IMR-90 (cell line): ENCODE measurements around the gene MAML3. TPM values are rescaled to one million over a fixed set of nuclear protein-coding genes. Genes with fewer than 3 reads are reported as not detected.
A peak's percentile ranks its signal among the peaks of the same experiment; 100 is the strongest.

Experiments used
- ATAC-seq: fragments of 200-7000 bp; cut with Tn5 transposase; 2 replicates; pipeline ENCODE4 v1.9.1; 2020; ENCODE audit warnings: low read depth, mild to moderate bottlenecking, moderate library complexity
- BruUV-seq: library from RNA; stranded (reverse); fragments of 400-500 nt; replicated peaks from 2 replicates; lab custom pipeline; 2021; lab: Mats Ljungman, UMichigan
- CTCF ChIA-PET: fragments of 300-600 bp; formaldehyde crosslinking; extraction: SDS; loops from one replicate; lab custom pipeline; 2021; ENCODE audit warnings: antibody characterized with exemption; lab: Yijun Ruan, JAX
- POLR2A ChIA-PET: fragments of 300-600 bp; sonication (Branson Sonifier 250); formaldehyde crosslinking; loops from one replicate; lab custom pipeline; 2022; ENCODE audit warnings: antibody characterized with exemption; ENCODE audit not compliant: unreplicated experiment; lab: Charles Lee
- DNase-seq: peaks from one replicate; pipeline ENCODE4 v3.0.0; 2013
- H2AFZ ChIP-seq: replicated peaks from 2 replicates; pipeline ENCODE3; 2013; ENCODE audit warnings: low read length, mild to moderate bottlenecking; ENCODE audit not compliant: poor library complexity
- H2AK5ac ChIP-seq: 2 replicates; pipeline ENCODE4 v1.6.1; 2013; ENCODE audit warnings: low read depth, low read length, inconsistent platforms
- H2AK9ac ChIP-seq: replicated peaks from 2 replicates; pipeline ENCODE3; 2013; ENCODE audit warnings: mild to moderate bottlenecking, low read depth, low read length, moderate library complexity; ENCODE audit not compliant: poor library complexity
- H2BK120ac ChIP-seq: 2 replicates; pipeline ENCODE4 v1.6.1; 2013; ENCODE audit warnings: low read depth, low read length, inconsistent platforms
- H2BK15ac ChIP-seq: 3 replicates; pipeline ENCODE4 v1.6.1; 2013; ENCODE audit warnings: low read depth, low read length, inconsistent platforms
- H2BK20ac ChIP-seq: 2 replicates; pipeline ENCODE4 v1.6.1; 2013; ENCODE audit warnings: low read depth, mild to moderate bottlenecking, inconsistent platforms, low read length, moderate library complexity
- H2BK5ac ChIP-seq: 2 replicates; pipeline ENCODE4 v1.6.1; 2013; ENCODE audit warnings: mild to moderate bottlenecking, low read depth, low read length, inconsistent platforms; ENCODE audit not compliant: poor library complexity, severe bottlenecking
- H3K14ac ChIP-seq: replicated peaks from 2 replicates; pipeline ENCODE4 v1.6.1; 2013; ENCODE audit warnings: low read depth, low read length, inconsistent platforms
- H3K18ac ChIP-seq: 2 replicates; pipeline ENCODE4 v1.6.1; 2013; ENCODE audit warnings: low read depth, low read length, control low read depth
- H3K23ac ChIP-seq: 2 replicates; pipeline ENCODE4 v1.6.1; 2013; ENCODE audit warnings: low read depth, low read length, inconsistent platforms
- H3K27ac ChIP-seq: 2 replicates; pipeline ENCODE4 v1.5.1; 2013; ENCODE audit warnings: mild to moderate bottlenecking, control low read depth, low read length; ENCODE audit not compliant: insufficient read depth
- H3K27me3 ChIP-seq: 2 replicates; pipeline ENCODE4 v1.6.1; 2013; ENCODE audit warnings: low read length; ENCODE audit not compliant: control insufficient read depth, insufficient read depth
- H3K36me3 ChIP-seq: 2 replicates; pipeline ENCODE4 v1.6.1; 2013; ENCODE audit warnings: low read length, mixed read lengths; ENCODE audit not compliant: control insufficient read depth, insufficient read depth
- H3K4ac ChIP-seq: 2 replicates; pipeline ENCODE4 v1.6.1; 2013; ENCODE audit warnings: low read depth, low read length, inconsistent platforms
- H3K4me1 ChIP-seq: 2 replicates; pipeline ENCODE4 v1.6.1; 2013; ENCODE audit warnings: low read length, mixed read lengths; ENCODE audit not compliant: control insufficient read depth, insufficient read depth
- H3K4me2 ChIP-seq: 2 replicates; pipeline ENCODE4 v1.6.1; 2013; ENCODE audit warnings: low read depth, mild to moderate bottlenecking, control low read depth, low read length, moderate library complexity
- H3K4me3 ChIP-seq: 2 replicates; pipeline ENCODE4 v1.5.1; 2013; ENCODE audit warnings: low read depth, mild to moderate bottlenecking, control low read depth, low read length, moderate library complexity; ENCODE audit not compliant: insufficient read depth
- H3K56ac ChIP-seq: 2 replicates; pipeline ENCODE4 v1.6.1; 2013; ENCODE audit warnings: low read length, inconsistent platforms; ENCODE audit not compliant: insufficient read depth; ENCODE audit errors: extremely low read depth
- H3K79me1 ChIP-seq, 2 experiments: 2 replicates each; pipeline ENCODE4 v1.6.1; 2013; ENCODE audit warnings: low read length in 2 of 2, inconsistent platforms in 1 of 2, low read depth in 1 of 2
- H3K9ac ChIP-seq: 2 replicates; pipeline ENCODE4 v1.6.1; 2013; ENCODE audit warnings: low read depth, low read length, control low read depth
- H3K9me1 ChIP-seq: 2 replicates; pipeline ENCODE4 v1.6.1; 2013; ENCODE audit warnings: low read length, inconsistent platforms; ENCODE audit not compliant: insufficient read depth
- H3K9me3 ChIP-seq: 2 replicates; pipeline ENCODE4 v1.6.1; 2013; ENCODE audit warnings: low read length; ENCODE audit not compliant: control insufficient read depth, insufficient read depth
- H4K20me1 ChIP-seq: 2 replicates; pipeline ENCODE4 v1.6.1; 2013; ENCODE audit warnings: low read length, inconsistent platforms; ENCODE audit not compliant: insufficient read depth
- H4K5ac ChIP-seq: 2 replicates; pipeline ENCODE4 v1.6.1; 2013; ENCODE audit warnings: mild to moderate bottlenecking, low read depth, low read length, control low read depth
- H4K8ac ChIP-seq, 2 experiments: 2 replicates each; pipeline ENCODE4 v1.6.1; 2013; ENCODE audit warnings: low read depth in 2 of 2, low read length in 2 of 2, control low read depth in 1 of 2, inconsistent platforms in 1 of 2
- H4K91ac ChIP-seq: 2 replicates; pipeline ENCODE4 v1.6.1; 2013; ENCODE audit warnings: low read depth, low read length, inconsistent platforms; ENCODE audit not compliant: insufficient read depth
- BHLHE40 ChIP-seq: fragments of 150-350 bp; IDR thresholded peaks from 2 replicates; pipeline ENCODE4 v1.6.1; 2016; ENCODE audit warnings: mild to moderate bottlenecking, low read depth, low read length
- CHD1 ChIP-seq: IDR thresholded peaks from 2 replicates; pipeline ENCODE4 v1.6.1; 2012; ENCODE audit warnings: low read depth, low read length, improper control_type of control experiment
- MAZ ChIP-seq: IDR thresholded peaks from 2 replicates; pipeline ENCODE4 v1.6.1; 2012; ENCODE audit warnings: low read depth, mild to moderate bottlenecking, low read length, improper control_type of control experiment, moderate library complexity, borderline replicate concordance
- MXI1 ChIP-seq: IDR thresholded peaks from 2 replicates; pipeline ENCODE4 v1.6.1; 2012; ENCODE audit warnings: low read depth, mild to moderate bottlenecking, low read length, moderate library complexity, borderline replicate concordance
- RAD21 ChIP-seq: IDR thresholded peaks from 2 replicates; pipeline ENCODE4 v1.6.1; 2012; ENCODE audit warnings: low read length, improper control_type of control experiment
- RFX5 ChIP-seq: IDR thresholded peaks from 2 replicates; pipeline ENCODE4 v1.8.0; 2012; ENCODE audit warnings: low read depth, mild to moderate bottlenecking, low read length, moderate library complexity
- WGBS, 2 experiments: methylation state at CpG; one replicate each; pipeline versions ENCODE4 v1.1.5 to v1.1.7; 2013; ENCODE audit warnings: missing lambda C conversion rate in 2 of 2; ENCODE audit not compliant: insufficient read length in 1 of 2; ENCODE audit errors: extremely low coverage in 2 of 2; 5-methylcytosine and 5-hydroxymethylcytosine counted together
- dilution Hi-C: fragments of 300-500 bp; cut with HindIII; formaldehyde crosslinking; loops from one replicate; pipeline ENCODE4 v1.14.3; 2018; ENCODE audit warnings: low sequenced_read_pairs; ENCODE audit not compliant: unreplicated experiment
- in situ Hi-C: fragments of 300-500 bp; cut with MboI; formaldehyde crosslinking; loops from 3 replicates; pipeline ENCODE4 v1.14.3; 2019; ENCODE audit warnings: low sequenced_read_pairs, inconsistent platforms, mixed read lengths
- intact Hi-C: fragments of 100-400 bp; cut with micrococcal nuclease; formaldehyde crosslinking; loops from 2 replicates; pipeline ENCODE4 v1.10.0; 2022
- polyA plus RNA-seq, 3 experiments: library from polyadenylated mRNA; depleted of rRNA; stranded (reverse); fragments of >200 nt; gene quantifications; 2 replicates each; pipeline ENCODE4 v1.2.3, GENCODE V29; 2012; ENCODE audit warnings: low replicate concordance in 1 of 3
- total RNA-seq: library from RNA; depleted of rRNA; stranded (reverse); fragments of >200 nt; gene quantifications from 2 replicates; pipeline ENCODE4 v1.2.3, GENCODE V29; 2012
- TF ChIP-seq, protein P1 (sequence below): fragments of 150-350 bp; IDR thresholded peaks from 2 replicates; pipeline ENCODE4 v1.6.1; 2017; ENCODE audit warnings: mild to moderate bottlenecking, antibody characterized with exemption, low read length, low read depth

The MAML3 gene
- total and polyA plus RNA-seq, 2 of the 4 experiments (the other 2 are of a cell fraction) = 0.90 to 1.7 TPM

DNA sequence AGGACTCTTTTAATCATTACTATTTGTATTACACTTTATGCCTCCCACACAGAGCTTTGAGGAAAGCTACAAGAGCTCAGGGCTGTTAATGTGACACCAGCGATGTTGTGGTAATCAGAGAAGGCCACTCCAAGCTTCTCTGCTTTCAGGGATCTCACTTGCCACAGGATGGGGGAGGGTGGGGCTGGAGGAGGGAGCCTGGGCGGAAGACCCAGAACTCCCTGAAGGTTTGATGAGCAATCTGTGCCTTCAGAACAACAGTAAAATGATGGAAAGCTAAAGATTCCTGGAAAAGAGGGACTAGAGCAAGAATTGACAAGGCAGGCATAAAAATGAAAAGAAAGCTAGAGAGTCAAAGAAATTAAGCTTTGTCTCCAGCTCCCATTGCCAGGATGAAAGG is 75.6 kb downstream of the MAML3 start:
- Histone ChIP-seq H3K23ac (peak overlapping the region; percentile 24; the same call in 1 of the 2 replicates), H2AK5ac (peak overlapping the region; percentile 63; the same call in 1 of the 2 replicates), H3K18ac (peak overlapping the region; percentile 53), H3K4me2 (no peak overlapping the region), H4K20me1 (no peaks in the 10 kb centered on the region), H3K27me3 (no peaks in the 10 kb centered on the region), H4K8ac (peak overlapping the region; percentile 42 to 44; a peak in 3 of 4 replicates), H2BK120ac (peak overlapping the region; percentile 76; the same call in 1 of the 2 replicates), H3K9me1 (peaks cover 14% of the 10 kb centered on the region), H3K4me3 (no peak overlapping the region), H3K9me3 (no peaks in the 10 kb centered on the region), H3K9ac (peak overlapping the region; percentile 43; the same call in 1 of the 2 replicates), H4K5ac (peak overlapping the region; percentile 52), H2AK9ac (no peak overlapping the region), H3K36me3 (no peaks in the 10 kb centered on the region), H3K79me1 (peaks cover 14 to 36% of the 10 kb centered on the region in 2 experiments), H3K4ac (peak overlapping the region; percentile 73), H3K14ac (peak overlapping the region; percentile 48), H3K4me1 (peaks cover 25% of the 10 kb centered on the region), H2BK5ac (peak overlapping the region; percentile 52), H3K27ac (peak overlapping the region; percentile 50; the same call in 1 of the 2 replicates), H4K91ac (peak overlapping the region; percentile 50), H3K56ac (no peak overlapping the region; the same call in 1 of the 2 replicates), H2BK20ac (peak overlapping the region; percentile 64), H2AFZ (peak overlapping the region; percentile 2), H2BK15ac (0 out of 3 replicates have a peak overlapping the region, but pooled peaks have one; percentile 45)
- in situ Hi-C loops = no loop called here
- dilution Hi-C loops = no loop called here
- POLR2A ChIA-PET = interaction anchor here (0.7 kb wide), 1 partner anchor 18 kb away, joined by 3 read pairs; no protein-coding TSS in a partner anchor
- peak; percentile 69 for ATAC-seq
- intact Hi-C loops = no loop called here
- peak; percentile 51 for DNase-seq
- TF ChIP-seq, protein P1, sequence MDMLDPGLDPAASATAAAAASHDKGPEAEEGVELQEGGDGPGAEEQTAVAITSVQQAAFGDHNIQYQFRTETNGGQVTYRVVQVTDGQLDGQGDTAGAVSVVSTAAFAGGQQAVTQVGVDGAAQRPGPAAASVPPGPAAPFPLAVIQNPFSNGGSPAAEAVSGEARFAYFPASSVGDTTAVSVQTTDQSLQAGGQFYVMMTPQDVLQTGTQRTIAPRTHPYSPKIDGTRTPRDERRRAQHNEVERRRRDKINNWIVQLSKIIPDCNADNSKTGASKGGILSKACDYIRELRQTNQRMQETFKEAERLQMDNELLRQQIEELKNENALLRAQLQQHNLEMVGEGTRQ = no peak
- no peak for TF ChIP-seq MXI1
- TF ChIP-seq BHLHE40 = no peak
- TF ChIP-seq RFX5 = no peak
- no peak for TF ChIP-seq RAD21
- no peak for TF ChIP-seq CHD1
- TF ChIP-seq MAZ = no peak
- CTCF ChIA-PET = interaction anchor here (0.9 kb wide), 1 partner anchor 27 kb away, joined by 5 read pairs; no protein-coding TSS in a partner anchor
- no TSS peak for BruUV-seq
- WGBS, 2 experiments = 80% methylated on average over 1 of the region's 2 CpGs; no CpG with 5 or more reads in 1 of the 2 experiments
